GM21786 (cell line): ENCODE results near the gene ARHGAP26.

ENCODE experiments used
- ATAC-seq: cut with Tn5 transposase; IDR thresholded peaks from one replicate; pipeline ENCODE4 v1.9.1; 2021; ENCODE audit not compliant: unreplicated experiment

ARHGAP26 gene

DNA sequence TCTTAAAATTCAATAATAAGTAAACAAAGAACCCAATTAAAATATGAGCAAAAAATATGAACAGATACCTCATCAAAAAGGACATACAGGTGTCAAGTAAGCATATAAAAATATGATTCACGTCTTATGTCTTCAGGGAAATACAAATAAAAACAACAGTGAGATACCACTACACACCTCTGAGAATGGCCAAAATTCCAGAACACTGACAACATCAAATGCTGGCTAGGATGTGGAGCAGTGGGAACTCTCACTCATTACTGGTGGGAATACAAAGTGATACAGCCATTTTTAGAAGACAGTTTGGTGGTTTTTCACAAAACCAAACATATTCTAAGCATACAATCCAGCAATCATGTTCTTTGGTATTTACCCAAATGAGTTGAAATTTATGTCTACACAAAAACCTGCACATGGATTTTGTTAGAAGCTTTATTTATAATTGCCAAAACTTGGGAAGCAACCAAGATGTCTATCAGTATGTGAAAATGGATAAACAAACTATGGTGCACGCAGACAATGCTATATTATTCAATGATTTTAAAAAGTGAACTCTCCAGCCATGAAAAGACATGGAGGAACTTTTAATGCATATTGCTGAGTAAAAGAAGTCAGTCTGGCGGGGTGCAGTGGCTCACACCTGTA lies 381.0 kb downstream of the ARHGAP26 start:
- ATAC-seq: no peak

DNA sequence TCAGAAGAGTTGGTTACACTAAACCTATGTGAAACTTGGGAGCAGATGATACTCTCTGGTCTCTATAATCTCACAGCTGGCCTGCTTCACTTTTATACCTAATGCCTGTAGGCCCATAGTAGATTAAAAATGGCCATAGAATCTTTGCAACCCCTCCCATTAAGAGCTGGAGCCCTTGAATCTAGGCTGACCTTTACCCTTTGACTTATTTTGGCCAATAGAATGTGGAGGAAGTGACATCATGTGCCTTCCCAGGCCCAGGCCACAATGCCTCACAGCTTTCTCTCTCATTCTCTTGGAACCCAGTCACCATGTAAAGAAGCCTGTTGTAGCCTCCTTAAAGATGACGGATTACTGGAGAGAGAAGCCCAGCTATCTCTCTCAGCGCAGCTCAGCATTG lies 382.3 kb downstream of the ARHGAP26 start:
- ATAC-seq: no peak

- ATAC-seq: no peak
Measured at GRCh38 chr5:143153332-143154119, 383.3 kb downstream of the ARHGAP26 start.

GRCh38 chr5:143154510-143155370 lies 384.6 kb downstream of the ARHGAP26 start:
- ATAC-seq: no peak

GRCh38 chr5:143155455-143155854 lies 385.3 kb downstream of the ARHGAP26 start:
- no peak for ATAC-seq

DNA sequence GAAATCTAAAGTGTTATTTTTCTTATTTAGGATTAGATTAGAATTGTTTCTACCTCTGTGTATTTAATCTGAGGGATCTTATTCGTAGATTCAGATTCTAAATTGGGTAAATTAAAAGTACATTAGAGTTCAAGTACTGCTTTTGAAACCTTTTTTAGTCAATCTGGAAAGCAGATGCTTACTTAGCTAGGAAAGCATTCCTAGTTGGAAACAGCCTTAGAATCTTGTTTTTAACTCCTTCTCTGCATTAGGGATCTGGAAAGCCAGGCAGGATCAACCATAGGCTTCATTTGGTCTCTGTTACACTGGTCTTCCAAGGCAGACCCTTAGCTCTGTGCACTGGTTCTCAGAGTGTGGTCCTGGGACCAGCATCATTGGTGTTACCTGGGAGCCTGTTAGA lies 385.9 kb downstream of the ARHGAP26 start:
- no peak for ATAC-seq

DNA sequence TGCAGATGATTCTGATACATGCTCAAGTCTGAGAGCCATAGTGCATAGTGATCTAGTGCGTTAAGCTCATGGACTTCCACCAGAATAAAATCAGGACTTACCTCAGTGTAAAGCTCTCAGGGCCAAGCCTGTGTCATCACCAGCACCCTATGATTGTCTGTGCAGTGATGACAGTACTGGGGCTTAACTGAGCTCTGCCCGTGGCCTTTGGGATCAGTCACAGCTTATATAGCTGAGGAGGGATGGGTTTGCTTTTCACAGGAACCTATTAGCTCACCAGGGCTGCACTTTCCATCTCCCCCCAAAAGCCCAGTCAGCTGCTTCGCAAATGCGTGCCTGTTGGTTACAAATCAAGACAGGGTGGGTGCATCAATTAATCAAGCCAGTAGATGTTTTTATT lies 386.4 kb downstream of the ARHGAP26 start:
- ATAC-seq: no peak

DNA sequence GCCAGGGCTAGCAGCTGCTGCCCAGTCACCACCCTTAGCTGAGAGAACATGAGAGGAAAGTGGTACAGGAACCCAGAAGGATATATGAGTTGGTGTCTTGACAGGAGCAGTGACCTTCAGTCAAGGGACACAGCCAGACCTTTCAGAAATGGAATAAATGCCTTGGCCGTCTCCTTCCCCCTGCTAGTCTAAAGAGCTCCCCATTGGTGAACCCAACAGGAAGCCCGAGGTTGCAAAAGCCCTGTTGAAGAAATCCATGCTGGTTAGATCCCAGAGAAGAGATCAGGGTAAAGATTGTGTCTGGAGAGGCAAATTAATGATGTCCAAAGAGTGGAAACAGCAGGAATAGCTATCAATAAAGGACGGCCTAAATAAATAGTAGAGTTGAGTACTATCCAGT lies 388.9 kb downstream of the ARHGAP26 start:
- ATAC-seq: no peak

DNA sequence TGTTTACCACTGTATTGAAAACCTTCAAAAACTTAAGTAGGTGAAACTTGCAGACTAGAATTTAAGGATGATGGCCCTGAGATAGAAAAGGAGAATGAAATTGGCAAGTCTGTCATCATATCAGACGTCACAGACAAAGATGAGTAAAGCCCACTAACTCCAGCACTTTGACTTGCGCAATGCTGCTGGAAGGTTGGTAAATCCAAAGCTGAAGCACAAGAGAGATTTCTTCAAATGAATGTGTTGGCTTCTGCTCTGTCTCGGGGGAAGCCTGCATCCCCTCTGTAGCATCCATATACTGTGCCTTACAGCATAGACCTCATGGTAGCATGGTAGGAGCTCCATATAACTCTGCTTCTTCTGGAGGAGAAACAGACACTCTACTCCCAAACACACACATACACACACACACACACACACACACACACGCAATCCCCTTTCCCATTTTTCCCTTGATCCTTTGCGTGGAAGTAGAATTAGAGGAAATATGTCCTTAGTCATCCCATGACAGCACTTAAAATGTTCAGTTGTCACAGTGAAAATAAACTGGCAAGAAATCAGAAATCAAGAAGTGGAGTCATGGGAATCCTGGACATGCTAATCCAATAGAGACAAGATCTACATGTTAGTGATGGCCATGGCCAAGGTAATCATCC lies 391.8 kb downstream of the ARHGAP26 start:
- ATAC-seq: no peak

GRCh38 chr5:143162810-143163209 lies 392.6 kb downstream of the ARHGAP26 start:
- no peak for ATAC-seq

DNA sequence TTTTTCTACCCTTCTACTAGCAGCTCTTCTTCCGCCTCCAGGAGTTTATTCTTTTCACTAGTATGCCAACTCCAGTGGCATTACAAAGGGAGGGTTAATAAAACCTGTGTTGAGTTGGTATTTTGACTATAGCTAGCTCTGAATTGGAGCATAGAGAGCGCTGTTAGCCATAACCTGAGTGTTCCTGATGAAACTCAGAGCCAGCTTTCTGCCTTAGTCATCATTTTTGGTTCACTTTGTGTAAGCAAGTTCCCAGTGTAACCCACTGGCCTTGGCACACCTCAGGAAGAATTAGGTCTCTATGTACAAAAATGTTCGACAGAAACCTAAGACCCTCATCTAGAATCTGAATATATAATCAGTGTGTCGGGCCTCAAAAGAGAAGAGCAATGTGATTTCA lies 394.4 kb downstream of the ARHGAP26 start:
- no peak for ATAC-seq

DNA sequence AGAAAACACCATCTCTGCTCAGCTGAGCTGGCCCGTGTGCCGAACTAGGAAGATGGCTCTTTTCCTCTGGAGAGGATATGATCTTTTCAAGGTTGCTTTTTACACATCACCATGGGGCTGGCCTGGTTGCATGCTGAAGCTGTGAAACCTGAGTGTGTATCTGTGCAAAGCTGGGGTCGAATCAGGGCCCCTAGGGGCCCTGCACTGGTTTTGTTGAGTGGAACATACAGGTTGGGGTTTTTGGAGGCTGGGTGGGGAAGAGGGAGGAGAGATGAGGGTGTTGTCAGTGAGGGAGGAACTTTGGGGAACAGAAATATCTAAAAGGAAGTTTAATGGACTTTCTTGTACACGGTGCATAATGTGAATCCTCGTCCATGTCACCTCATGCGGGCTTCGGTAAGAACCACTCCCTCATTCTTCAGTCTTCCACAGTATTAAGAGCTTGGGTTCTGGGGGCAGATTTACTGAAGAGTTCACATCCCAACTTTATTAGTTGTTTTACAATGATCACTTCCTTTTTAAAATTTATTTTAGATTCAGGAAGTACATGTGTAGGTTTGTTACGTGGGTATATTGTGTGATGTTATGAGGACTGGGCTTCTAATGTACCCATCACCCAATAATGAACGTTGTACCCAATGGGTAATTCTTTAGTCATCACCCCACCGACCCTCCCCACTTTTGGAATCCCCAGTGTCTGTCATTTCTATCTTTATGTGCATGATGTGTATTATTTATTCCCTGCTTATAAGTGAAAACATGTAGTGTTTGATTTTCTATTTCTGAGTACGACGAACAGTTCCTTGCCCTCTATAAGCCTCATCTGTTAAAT lies 395.1 kb downstream of the ARHGAP26 start:
- no peak for ATAC-seq

GRCh38 chr5:143166090-143166489 lies 395.9 kb downstream of the ARHGAP26 start:
- no peak for ATAC-seq

GRCh38 chr5:143166661-143167420 lies 396.7 kb downstream of the ARHGAP26 start:
- ATAC-seq: peak; percentile 53

DNA sequence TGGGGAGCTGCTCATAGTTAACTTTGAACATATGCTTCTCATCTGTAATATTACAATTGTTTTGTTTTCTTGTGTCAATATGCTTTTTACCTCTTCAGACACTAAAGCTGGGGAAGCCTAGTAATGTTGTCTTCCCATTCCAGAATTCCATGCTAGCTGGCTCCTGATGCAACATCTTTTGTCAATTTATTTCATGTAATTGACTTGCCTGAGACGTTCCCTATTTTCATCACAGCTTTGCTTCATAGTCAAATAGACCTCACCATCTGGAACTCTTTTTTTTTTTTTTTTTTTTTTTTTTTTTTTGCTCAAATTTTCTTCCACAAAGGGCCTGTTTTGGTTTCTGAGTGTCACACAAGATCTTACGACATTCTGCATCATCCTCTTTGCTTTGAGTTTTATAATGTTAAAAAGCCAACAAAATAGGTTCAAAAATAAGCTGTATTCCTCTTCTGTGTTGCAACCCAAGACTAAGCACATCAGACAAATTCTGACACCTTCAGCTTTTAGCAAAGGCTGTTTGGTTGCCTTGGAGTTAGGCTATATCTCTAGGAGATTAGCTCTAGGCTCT lies 398.1 kb downstream of the ARHGAP26 start:
- ATAC-seq: no peak

DNA sequence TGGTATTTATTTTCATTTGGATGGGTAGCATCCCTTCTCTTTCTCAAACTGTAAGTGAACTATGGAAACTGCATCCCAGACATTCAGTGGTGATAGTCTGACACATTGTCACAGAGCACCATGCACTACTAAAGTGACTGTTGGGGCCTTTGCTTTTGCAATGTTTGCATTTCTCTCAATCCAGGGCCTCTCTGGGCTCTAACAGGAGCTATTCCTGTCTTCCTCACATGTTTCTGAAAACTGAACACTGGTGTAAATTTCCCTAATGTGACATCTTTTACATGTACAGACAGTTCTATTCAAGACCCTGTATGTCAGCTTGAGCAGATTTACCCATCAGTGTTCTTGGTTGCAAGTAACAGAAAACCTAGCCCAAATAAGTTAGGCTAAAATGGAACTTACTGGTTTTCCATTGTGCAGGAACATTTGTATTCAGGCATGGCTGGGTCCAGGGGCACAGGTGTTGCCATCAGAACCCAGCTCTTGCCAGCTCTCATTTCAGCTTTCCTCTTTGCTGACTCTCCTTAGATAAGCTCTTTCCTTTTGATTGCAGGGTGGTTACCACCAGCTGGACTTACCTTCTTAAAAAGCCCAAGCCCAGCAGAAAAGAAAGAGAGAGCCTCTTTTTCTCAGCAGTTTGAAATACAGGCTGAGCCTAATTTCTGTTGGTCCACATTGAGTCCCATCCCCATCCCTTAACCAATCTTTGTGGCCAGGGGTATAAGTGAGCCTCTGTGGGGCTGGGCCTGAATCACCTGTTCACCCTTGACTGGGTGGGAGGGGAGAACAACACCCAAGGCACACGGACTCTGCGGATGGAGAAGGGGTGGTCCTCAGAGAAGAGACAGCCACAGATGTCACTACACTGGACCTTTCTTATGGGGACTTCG lies 399.0 kb downstream of the ARHGAP26 start:
- ATAC-seq: no peak

- no peak for ATAC-seq
Measured at GRCh38 chr5:143170104-143170503, 399.9 kb downstream of the ARHGAP26 start.

GRCh38 chr5:143170977-143171376 lies 400.8 kb downstream of the ARHGAP26 start:
- no peak for ATAC-seq
